ENCODE measurements around the gene ABHD12. TPM values are rescaled to one million over a fixed set of nuclear protein-coding genes. Genes with fewer than 3 reads are reported as not detected.
A peak's percentile ranks its signal among the peaks of the same experiment; 100 is the strongest.
"Not testable (repeated sequence)": the region's sequence is repeated elsewhere in the genome, so short reads cannot be mapped to it uniquely, and the experiment has no call there.

ABHD12 gene
- total RNA-seq, 2 donors from 2014 or later, result 42.4 to 76.1 TPM

DNA sequence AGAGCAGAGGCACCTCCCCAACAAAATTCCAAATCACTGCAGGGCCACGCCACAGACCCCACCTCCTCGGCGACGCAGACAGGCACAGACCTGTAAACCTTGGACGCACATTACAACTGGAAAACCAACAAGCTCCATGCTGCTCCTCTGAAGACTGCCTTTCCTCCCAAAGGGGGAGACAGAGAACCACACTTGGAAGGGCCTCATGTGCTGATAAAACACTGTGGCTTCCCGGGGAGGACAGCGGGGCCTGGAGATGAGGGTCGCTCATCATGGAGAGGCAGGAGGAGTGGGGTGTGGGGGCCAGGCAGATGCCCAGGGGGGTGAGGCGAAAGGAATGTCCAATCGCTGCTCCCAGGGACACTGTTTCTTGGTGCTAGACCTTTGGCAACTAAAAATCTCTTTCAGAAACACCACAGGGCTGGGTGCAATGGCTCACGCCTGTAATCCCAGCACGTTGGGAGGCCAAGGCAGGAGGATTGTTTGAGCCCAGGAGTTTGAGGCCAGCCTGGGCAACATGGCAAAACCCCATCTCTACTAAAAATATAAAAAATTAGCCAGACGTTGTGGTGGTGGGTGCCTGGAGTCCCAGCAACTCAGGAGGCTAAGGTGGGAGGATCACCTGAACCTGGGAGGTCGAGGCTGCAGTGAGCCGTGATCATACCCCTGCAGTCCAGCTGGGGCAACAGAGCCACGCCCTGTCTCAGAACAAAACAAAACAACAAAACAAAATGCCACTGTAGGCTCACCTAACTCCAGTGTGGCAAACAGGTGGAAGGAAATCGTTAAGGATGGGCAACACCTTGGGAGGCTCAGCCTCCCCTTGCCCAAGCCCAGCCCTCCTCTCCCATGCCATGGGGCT is 53.8 kb downstream of the ABHD12 start:
- no peak for DNase-seq
- intact Hi-C loops (cut with DNase I, micrococcal nuclease), result no loop called here
- ATAC-seq, result peak; percentile 59

DNA sequence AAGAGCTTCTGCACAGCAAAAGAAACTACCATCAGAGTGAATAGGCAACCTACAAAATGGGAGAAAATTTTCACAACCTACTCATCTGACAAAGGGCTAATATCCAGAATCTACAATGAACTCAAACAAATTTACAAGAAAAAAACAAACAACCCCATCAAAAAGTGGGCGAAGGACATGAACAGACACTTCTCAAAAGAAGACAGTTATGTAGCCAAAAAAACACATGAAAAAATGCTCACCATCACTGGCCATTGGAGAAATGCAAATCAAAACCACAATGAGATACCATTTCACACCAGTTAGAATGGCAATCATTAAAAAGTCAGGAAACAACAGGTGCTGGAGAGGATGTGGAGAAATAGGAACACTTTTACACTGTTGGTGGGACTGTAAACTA is 55.7 kb downstream of the ABHD12 start:
- intact Hi-C loops (cut with DNase I, micrococcal nuclease); DNase-seq; ATAC-seq: not testable (repeated sequence)

GRCh38 chr20:25328954-25329498 is 61.6 kb downstream of the ABHD12 start:
- intact Hi-C loops (cut with DNase I, micrococcal nuclease), result no loop called here
- ATAC-seq, result peak; percentile 11
- DNase-seq, result no peak

- intact Hi-C loops (cut with DNase I, micrococcal nuclease), result no loop called here
- DNase-seq, result no peak
- ATAC-seq, result no peak
Measured at GRCh38 chr20:25327521-25328235, 63.0 kb downstream of the ABHD12 start.

- DNase-seq (no peak), ATAC-seq (peak; percentile 16)
- intact Hi-C loops (cut with DNase I, micrococcal nuclease), result no loop called here
Measured at GRCh38 chr20:25325997-25326396, 64.6 kb downstream of the ABHD12 start.

DNA sequence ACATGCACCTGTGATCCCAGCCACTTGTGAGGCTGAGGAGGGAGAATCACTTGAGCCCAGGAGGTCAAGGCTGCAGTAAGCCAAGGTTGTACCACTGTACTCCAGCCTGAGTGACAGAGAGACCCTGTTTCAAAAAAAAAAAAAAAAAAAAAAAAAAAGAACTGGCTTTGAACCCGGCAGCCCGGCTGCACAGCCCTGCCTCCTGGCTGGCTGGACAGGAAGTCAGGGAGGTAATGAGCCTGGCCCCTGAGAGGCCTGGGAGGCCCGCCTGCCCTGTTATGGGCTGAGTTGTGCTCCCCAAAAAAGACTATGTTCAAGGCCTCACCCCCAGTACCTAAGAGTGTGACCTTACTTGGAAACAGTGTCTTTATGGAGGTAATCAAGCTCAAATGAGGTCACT is 65.6 kb downstream of the ABHD12 start:
- no peak for DNase-seq
- intact Hi-C loops (cut with DNase I, micrococcal nuclease), result no loop called here
- ATAC-seq, result peak; percentile 19

GRCh38 chr20:25324412-25324811 is 66.2 kb downstream of the ABHD12 start:
- DNase-seq (no peak), ATAC-seq (peak; percentile 18)
- intact Hi-C loops (cut with DNase I, micrococcal nuclease), result no loop called here

DNA sequence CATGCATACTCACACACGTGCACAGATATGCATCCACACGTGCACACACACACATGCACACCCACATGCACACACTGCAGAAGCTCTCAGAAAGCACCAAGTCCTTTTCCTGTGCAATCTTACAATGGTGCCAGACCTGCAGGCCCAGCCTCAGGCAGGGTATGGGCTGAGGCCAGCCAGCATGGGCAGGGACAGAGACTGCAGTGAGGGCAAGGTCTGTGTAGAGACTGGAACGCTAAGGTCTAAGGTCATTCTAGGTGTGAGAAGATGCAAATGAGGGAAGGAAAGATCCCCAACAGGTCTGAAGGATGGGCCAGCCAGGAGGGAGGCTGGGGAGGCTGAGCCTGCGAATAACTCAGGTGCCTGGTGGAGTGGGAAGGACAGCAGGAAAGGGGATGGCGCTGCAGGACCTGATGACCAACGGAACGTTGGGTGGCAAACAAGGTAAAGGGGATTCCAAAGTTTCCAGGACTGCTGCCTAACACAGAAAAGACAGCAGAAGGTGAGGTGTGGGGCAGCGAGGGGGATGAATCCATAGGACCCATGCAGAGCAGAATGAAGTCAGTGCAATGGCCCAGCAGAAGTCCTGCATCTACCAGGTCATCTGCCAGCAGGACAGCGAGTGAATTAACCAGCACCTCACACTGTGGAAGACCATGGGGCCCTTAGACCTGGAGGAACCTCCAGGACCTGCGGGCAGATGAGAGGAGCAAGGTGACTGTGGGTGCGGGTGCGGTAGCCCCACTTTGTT is 67.0 kb downstream of the ABHD12 start:
- peak; percentile 92 for ATAC-seq
- no peak for DNase-seq
- intact Hi-C loops (cut with DNase I, micrococcal nuclease), result no loop called here

DNA sequence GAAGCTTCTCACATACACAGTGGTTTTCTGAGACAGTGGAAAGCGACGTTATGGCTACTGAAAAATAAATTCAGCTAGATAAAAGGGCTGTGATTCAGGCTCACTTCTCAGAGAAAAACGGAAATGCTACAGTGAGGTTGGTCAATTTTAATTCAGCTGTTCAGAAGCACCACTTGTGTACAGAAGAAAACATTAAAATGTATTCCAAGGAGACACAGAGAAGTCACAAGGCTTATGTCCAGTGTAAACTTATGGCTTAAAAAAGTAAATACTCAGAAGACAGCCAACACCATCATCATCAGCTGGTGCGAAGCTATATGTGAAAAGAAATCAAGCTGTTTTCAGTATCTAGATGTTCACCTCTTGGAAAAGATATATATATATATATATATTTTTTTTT is 68.6 kb downstream of the ABHD12 start:
- no peak for DNase-seq
- intact Hi-C loops (cut with DNase I, micrococcal nuclease), result no loop called here
- ATAC-seq, result no peak

GRCh38 chr20:25321262-25321831 is 69.3 kb downstream of the ABHD12 start:
- ATAC-seq (no peak), DNase-seq (peak in 1 of 2 donors; percentile 12)
- intact Hi-C loops (cut with DNase I, micrococcal nuclease), result no loop called here

GRCh38 chr20:25320035-25320800 is 70.4 kb downstream of the ABHD12 start:
- DNase-seq (peak in 1 of 2 donors; percentile 22), ATAC-seq (no peak)
- intact Hi-C loops (cut with DNase I, micrococcal nuclease), result no loop called here

DNA sequence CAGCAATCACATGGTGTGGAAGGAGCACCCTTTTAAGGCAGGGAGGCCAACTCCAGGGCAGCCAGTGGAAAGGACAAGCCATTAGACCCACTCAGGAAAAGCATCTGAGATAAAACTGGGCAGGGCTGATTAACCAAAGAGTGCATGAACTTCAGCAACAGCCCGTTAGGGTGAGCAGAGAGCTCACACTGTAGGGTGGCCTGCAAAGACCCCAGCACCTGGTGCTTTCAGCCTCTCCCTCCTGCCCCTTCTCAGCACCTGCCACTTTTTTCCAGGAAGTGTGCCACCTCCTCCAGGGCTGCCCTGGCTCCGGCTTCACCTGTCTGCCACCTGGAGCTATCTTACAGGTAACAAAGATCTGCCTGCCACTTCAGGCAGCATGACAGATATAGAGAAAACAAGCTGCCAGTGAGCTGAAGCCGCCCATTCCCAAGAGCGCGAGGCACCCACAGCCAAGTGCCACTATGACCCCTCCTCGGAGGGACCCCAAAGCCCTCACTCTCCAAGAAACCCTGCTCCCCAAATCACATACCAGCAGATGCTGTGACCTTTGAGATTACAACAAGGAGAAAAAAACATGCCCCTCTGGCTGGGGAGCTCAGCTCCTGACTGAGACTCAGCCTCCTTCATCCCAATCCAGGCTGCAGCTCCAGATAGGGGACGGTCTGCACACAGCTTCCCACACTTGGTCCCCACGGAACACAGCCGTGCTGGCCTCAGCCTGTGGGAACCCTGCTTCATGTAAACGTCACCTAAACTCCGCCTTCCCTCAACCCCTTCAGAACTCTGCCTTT is 71.2 kb downstream of the ABHD12 start:
- intact Hi-C loops (cut with DNase I, micrococcal nuclease), result loop anchor here in 1 of 2 donors (10.0 kb wide), 1 partner anchor 65 kb away; no protein-coding TSS in a partner anchor
- DNase-seq (peak in 1 of 2 donors; percentile 23), ATAC-seq (no peak)

- ATAC-seq (no peak), DNase-seq (peak in 1 of 2 donors; percentile 33)
- intact Hi-C loops (cut with DNase I, micrococcal nuclease), result loop anchor here in 1 of 2 donors (10.0 kb wide), 1 partner anchor 66 kb away; no protein-coding TSS in a partner anchor
Measured at GRCh38 chr20:25318471-25319240, 72.0 kb downstream of the ABHD12 start.

DNA sequence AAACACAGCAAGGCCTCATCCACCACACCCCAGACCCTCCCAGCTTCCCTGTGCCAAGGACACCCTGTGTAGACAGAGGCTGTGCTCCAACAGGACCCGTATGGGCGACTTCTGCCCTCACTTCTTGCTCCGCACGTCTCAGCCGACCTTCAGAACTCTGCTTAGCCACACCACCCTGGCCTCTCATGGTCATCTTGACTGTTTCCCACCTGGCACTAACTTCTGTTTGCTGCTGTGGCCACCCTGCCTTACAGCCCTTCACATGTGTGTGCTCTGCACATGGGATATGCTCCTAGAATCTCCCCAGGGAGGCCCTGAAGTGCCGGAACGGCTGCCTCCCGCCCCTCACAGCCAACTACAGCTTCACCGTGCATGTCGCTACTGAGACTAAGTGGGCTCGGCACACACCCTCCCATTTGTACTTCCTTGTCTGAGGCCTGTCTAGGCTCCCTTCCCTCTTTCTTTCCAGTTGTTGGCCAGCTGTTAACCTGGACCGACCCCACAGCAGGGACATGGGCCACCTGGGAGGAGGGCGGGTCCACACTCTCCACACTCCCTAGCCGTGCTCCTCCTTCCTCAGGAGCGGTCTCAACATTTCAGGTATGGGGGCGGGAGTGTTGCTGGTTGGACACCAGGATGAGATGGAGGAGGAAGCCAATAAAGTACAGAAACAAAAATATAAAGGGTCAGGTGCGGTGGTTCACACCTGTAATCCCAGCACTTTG is 73.1 kb downstream of the ABHD12 start:
- peak; percentile 69 for ATAC-seq
- intact Hi-C loops (cut with DNase I, micrococcal nuclease), result loop anchor here in 1 of 2 donors (10.0 kb wide), 1 partner anchor 67 kb away; no protein-coding TSS in a partner anchor
- DNase-seq, result peak in 1 of 2 donors; percentile 27

DNA sequence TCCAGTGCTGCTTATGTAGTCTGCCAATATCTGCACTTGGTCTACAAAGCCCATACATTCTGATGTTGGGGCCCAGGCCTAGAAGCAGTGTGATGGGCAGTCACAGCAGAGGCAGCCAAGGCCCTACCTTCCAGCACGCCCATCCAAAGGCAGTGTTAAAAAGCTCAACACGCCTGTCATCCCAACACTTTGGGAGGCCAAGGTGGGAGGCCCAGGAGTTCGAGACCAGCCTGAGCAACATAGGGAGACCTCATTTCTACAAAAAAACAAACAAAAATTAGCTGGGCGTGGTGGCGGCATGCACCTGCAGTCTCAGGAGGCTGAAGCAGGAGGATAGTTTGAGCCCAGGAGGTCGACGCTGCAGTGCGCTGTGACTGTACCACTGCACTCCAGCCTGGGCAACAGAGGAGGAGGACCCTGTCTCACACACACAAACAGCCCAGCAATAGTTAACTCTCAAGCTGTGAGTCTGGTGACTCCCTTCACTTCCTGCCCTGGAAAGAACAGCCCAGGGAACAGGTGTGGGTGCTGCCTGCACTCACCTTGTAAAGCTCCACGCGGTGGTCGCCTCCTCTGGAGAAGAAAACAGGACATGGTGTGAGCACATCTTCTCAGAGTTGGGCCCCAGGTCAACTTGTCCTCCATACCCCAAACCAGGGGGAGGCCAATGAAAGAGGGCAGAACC is 74.0 kb downstream of the ABHD12 start:
- intact Hi-C loops (cut with DNase I, micrococcal nuclease), result loop anchor here in 1 of 2 donors (10.0 kb wide), 1 partner anchor 68 kb away; no protein-coding TSS in a partner anchor
- ATAC-seq, result peak; percentile 36
- DNase-seq, result peak in 1 of 2 donors; percentile 14

Data from left colon (tissue), 2 donors.